ENCODE measurements around the gene ZNF628.

Gene ZNF628

DNA sequence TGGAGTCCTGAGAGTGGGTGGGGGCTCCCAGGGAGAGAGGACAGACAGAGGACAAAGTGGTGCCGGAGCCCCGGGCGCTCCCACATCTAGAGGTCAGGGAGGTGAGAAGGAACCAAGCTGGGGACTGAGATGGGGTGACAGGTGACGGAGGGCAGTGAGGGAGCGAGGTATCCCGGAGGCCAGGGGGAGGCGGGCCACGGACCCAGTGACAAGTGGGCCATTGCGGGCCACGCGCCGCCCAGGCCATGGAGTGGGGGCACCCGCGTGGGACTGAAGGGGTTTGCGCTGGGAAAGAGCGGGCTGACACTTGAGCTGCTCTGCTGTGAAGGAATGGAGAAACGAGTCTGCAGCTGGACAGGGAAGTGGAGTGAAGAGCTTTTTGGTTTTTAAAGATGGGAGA is 2.6 kb downstream of the ZNF628 start:
- TF ChIP-seq, protein P1, sequence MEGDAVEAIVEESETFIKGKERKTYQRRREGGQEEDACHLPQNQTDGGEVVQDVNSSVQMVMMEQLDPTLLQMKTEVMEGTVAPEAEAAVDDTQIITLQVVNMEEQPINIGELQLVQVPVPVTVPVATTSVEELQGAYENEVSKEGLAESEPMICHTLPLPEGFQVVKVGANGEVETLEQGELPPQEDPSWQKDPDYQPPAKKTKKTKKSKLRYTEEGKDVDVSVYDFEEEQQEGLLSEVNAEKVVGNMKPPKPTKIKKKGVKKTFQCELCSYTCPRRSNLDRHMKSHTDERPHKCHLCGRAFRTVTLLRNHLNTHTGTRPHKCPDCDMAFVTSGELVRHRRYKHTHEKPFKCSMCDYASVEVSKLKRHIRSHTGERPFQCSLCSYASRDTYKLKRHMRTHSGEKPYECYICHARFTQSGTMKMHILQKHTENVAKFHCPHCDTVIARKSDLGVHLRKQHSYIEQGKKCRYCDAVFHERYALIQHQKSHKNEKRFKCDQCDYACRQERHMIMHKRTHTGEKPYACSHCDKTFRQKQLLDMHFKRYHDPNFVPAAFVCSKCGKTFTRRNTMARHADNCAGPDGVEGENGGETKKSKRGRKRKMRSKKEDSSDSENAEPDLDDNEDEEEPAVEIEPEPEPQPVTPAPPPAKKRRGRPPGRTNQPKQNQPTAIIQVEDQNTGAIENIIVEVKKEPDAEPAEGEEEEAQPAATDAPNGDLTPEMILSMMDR (conservative IDR thresholded peaks at IDR 0.05), result no peak
- no peak overlapping the region for H3K27ac ChIP-seq

DNA sequence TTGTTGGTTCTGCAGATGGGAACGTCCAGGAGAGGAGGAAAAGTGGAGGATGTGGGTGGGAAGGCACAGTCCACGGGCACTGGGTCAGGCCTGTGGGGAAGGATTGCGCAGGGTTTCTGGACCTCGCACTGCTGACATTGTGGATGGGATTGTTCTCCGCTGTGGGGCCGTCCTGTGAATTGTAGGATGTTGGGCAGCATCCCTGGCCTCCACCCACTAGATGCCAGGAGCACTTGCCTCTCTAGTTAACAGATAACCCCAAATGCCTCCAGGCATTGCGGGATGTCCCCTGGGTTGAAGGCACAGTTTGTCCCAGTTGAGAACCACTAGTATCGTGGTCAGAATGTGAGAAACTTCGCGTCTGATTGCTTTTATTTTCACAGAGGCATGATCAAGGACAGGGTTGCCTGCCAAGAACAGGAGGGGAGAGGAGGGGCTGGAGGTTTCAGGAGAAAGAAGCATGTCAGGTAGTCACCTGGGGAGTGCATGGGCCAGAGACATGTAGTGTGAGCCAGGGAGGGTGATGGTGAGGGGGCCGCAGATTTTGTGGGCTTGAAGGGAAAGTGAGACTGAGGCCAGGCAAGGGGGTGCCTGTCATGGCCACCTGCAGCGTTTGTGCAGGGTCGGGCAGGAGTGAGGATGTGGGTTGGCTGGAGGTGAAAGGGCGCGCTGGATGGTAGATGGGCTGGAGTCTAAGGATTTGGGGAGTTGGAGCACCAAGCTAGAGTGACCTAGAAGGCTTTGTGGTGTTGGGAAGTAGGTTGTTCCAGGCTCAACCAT is 3.2 kb downstream of the ZNF628 start:
- H3K27ac ChIP-seq, result no peak overlapping the region
- TF ChIP-seq, protein P1 (conservative IDR thresholded peaks at IDR 0.05), result no peak

GRCh38 chr19:55481148-55481793 is 4.9 kb downstream of the ZNF628 start:
- H3K27ac ChIP-seq, result no peak overlapping the region

DNA sequence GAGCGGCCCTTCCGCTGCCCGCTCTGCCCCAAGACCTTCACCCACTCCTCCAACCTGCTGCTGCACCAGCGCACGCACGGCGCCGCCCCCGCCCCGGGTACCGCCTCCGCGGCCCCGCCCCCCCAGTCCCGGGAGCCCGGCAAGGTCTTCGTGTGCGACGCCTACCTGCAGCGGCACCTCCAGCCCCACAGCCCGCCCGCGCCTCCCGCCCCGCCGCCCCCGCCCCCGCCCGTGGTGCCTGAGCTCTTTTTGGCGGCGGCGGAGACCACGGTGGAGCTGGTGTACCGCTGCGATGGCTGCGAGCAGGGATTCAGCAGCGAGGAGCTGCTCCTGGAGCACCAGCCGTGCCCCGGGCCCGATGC is 5.4 kb downstream of the ZNF628 start:
- H3K27ac ChIP-seq, result no peak overlapping the region
- TF ChIP-seq, protein P1 (conservative IDR thresholded peaks at IDR 0.05), result no peak

More at GRCh38 chr19:55481148-55481793, 4.9 kb downstream of the ZNF628 start:
- TF ChIP-seq, protein P1 (conservative IDR thresholded peaks at IDR 0.05), result no peak

GRCh38 chr19:55482156-55482961 is 5.9 kb downstream of the ZNF628 start:
- TF ChIP-seq, protein P1 (conservative IDR thresholded peaks at IDR 0.05), result no peak
- H3K27ac ChIP-seq, result no peak overlapping the region

DNA sequence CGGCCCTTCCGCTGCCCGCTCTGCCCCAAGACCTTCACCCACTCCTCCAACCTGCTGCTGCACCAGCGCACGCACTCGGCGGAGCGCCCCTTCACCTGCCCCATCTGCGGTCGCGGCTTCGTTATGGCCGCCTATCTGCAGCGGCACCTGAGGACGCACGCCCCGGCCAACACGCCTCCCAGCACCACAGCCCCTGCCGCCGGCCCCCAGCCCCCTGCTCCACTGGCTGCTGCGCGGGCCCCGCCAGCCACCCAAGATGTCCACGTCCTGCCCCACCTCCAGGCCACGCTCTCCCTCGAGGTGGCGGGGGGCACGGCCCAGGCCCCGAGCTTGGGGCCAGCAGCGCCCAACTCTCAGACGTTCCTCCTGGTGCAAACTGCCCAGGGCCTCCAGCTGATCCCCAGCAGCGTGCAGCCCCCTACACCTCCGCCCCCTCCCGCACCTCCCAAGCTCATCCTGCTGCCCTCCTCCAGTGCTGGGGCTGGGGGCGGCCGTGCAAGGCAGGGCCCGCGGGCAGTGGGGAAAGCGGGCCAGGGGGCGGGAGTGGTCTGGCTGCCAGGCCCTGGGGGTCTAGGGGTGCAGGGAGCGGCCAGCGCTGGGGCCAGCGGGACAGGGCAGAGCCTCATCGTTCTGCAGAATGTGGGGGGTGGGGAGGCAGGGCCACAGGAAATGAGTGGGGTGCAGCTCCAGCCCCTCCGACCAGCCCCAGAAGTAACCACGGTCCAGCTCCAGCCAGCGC is 6.7 kb downstream of the ZNF628 start:
- TF ChIP-seq, protein P1 (conservative IDR thresholded peaks at IDR 0.05), result no peak
- no peak overlapping the region for H3K27ac ChIP-seq
